ENCODE results near the gene LAD1.

Gene LAD1

DNA sequence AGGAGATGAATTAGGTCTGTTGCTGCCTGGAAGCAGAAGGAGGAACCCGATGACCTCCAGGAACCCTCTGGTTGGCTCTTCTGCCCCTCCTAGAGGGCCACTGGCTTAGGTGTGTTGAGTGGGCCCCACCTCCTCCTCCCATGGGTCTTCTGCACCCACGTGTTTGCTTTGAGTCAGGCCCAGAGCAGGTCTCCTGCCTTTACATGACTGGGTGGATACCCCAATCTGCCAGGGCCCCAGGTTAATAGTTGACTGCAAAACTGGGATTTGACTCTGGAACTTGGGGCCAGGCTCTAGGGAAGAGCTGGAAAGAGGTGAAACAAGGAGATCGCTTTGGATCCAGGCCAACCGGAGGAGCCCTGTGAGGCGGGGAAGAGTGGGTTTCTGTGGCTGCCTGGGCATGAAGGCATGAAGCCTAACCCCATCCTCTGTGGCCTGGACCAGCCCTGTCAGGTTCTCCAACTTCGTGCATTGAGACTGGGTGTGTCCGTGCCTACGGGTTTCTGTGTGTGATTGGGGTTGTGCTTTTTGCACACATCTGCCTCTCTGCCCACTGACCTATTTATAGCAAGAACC is 7.8 kb upstream of the LAD1 start:
- H3K4me1 Mint-ChIP-seq: no peaks in the 10 kb centered on the region
- H3K27me3 Mint-ChIP-seq: peaks cover 29% of the 10 kb centered on the region
- H3K36me3 Mint-ChIP-seq: no peaks in the 10 kb centered on the region
- DNase-seq: no peak
- CTCF ChIA-PET: interaction anchor here (0.9 to 1.9 kb wide), 3 partner anchors 11 to 152 kb away, joined by 3 to 5 read pairs (median 4); no protein-coding TSS in a partner anchor
- H3K4me3 Mint-ChIP-seq: no peak overlapping the region
- H3K9me3 Mint-ChIP-seq: no peaks in the 10 kb centered on the region
- H3K27ac Mint-ChIP-seq: no peak overlapping the region

DNA sequence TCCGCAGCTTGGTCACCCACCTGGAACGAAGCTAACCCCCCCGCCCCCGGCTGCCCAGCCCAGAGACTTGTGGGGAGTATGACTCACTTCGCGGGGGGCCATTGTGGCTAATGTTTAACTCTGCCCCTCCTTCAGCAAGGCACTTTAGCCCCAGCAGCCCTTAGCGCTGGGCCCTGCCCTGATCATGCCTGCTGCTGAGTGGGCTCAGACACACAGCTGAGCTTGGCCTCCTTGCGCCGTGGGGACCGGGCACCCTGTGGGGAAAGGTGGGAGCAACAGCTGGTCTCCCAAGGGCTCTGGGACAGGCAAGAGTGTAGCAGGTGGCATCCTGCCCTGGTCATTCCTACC is 6.3 kb upstream of the LAD1 start:
- Mint-ChIP-seq H3K4me3 (no peak overlapping the region), H3K27me3 (peaks cover 28% of the 10 kb centered on the region), H3K27ac (no peak overlapping the region), H3K4me1 (no peaks in the 10 kb centered on the region), H3K36me3 (no peaks in the 10 kb centered on the region), H3K9me3 (no peaks in the 10 kb centered on the region)
- no peak for DNase-seq
- CTCF ChIA-PET: interaction anchor here (0.8 to 1.9 kb wide), 5 partner anchors 15 to 151 kb away, joined by 3 to 5 read pairs (median 4); no protein-coding TSS in a partner anchor

DNA sequence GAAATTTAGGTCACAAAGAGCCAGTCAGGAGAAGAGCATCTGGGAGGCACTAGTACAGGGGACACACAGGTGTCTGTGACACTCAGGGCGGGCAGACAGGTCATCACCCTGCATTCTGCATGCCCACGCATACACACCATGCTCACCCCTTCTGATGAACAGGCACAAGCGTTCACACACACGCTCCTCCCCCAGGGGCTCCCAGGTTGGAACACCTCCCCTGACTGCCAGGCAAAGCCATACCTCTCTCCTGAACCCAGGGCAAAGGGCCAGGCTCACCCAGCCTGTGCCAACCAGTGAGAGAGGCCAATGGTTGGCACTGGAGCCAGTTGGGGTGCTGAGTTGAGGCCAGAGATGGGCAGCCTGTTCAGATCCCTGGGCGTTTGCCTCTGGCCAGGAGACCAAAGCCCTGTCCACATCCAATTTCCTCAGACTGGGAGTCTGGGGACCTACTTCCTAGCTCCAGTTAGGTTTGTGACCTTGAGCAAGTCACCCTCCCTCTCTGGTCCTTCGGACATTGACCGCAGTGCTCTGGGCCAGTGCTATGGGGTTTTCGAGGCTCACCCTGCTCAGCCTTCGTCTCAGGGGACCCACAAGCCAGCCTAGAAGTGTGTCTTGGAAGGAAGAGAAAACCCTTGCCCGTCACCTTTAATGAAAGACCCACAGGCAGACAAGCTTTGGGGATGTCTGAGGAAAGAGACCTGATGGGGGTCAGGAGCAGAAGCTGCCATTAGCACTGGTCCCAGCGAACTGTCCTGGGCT is 5.8 kb upstream of the LAD1 start:
- Mint-ChIP-seq H3K4me3 (no peak overlapping the region), H3K4me1 (no peaks in the 10 kb centered on the region), H3K27me3 (peaks cover 25% of the 10 kb centered on the region), H3K27ac (no peak overlapping the region), H3K36me3 (no peaks in the 10 kb centered on the region), H3K9me3 (no peaks in the 10 kb centered on the region)
- DNase-seq: no peak
- CTCF ChIA-PET: interaction anchor here (1.3 to 1.9 kb wide), 4 partner anchors 15 to 150 kb away, joined by 3 to 5 read pairs (median 4); no protein-coding TSS in a partner anchor

DNA sequence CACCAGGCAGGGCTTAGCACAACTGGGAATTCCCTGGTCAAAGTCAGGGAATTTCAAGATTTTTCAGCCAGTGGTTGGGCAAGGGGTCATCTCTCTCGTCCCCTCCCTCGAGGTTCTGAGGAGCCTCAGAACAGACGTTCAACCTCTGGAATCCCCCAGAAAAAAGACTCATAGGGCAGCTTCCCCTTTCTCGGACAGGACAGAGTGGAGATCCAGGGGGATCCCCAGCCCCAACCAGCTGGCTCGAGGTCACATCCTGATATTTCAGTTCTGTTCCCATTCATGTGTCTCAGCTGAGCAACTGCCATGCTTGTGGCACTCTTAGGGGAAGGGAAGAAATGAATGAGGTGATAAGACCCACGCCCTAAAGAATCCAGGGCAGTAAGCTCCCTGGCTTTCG is 4.9 kb upstream of the LAD1 start:
- H3K27me3 Mint-ChIP-seq: peaks cover 22% of the 10 kb centered on the region
- CTCF ChIA-PET: interaction anchor here (1.3 to 1.9 kb wide), 2 partner anchors 29 to 150 kb away, joined by 3 to 4 read pairs; no protein-coding TSS in a partner anchor
- H3K4me3 Mint-ChIP-seq: no peak overlapping the region
- no peaks in the 10 kb centered on the region for H3K36me3 Mint-ChIP-seq
- no peaks in the 10 kb centered on the region for H3K4me1 Mint-ChIP-seq
- H3K27ac Mint-ChIP-seq: no peak overlapping the region
- no peaks in the 10 kb centered on the region for H3K9me3 Mint-ChIP-seq
- no peak for DNase-seq

DNA sequence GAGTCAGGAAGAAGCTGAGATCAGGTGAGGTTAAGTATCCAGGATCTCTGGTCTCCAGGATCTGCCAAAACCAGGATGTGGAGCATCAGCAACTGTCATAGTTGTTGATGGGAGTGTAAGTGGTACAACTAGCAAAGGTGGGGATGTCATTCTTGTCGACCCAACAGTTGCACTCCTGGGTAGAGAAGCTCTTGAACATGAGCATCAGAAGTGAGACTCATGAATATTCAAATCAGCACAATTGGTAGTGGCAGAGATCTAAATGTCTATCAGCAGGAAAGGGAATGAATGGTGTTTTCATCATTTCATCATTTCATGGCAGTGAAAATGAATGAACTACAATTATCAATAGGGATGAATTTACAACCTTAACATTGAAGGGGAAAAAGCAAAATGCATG is 4.2 kb upstream of the LAD1 start:
- no peaks in the 10 kb centered on the region for H3K36me3 Mint-ChIP-seq
- CTCF ChIA-PET: interaction anchor here (0.9 to 1.3 kb wide), 2 partner anchors 32 to 149 kb away, joined by 3 to 4 read pairs; no protein-coding TSS in a partner anchor
- H3K4me1 Mint-ChIP-seq: no peaks in the 10 kb centered on the region
- H3K27me3 Mint-ChIP-seq: peaks cover 18% of the 10 kb centered on the region
- H3K9me3 Mint-ChIP-seq: no peaks in the 10 kb centered on the region
- H3K4me3 Mint-ChIP-seq: no peak overlapping the region
- no peak overlapping the region for H3K27ac Mint-ChIP-seq
- no peak for DNase-seq

DNA sequence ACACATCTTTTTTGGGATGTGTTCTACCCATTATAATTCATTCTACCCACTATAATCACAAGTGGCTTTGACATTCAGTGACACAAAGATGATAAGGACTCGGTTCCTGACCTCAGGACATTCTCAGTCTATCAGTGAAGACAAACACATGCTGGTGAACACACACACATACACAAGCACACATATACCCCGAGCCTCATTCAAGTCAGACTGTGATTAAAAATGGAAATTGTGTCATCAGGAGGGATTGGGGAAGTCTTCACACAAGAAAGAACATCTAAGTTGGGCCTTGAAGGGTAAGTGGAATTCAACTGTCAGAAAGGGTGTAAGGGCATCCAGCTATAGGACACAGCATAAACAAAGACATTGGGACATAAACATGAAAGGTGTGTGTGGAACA is 2.6 kb upstream of the LAD1 start:
- Mint-ChIP-seq H3K4me1 (no peaks in the 10 kb centered on the region), H3K27ac (no peak overlapping the region), H3K36me3 (no peaks in the 10 kb centered on the region), H3K9me3 (no peaks in the 10 kb centered on the region), H3K27me3 (peaks cover 7% of the 10 kb centered on the region), H3K4me3 (no peak overlapping the region)
- DNase-seq: no peak
- CTCF ChIA-PET: no interaction called here

DNA sequence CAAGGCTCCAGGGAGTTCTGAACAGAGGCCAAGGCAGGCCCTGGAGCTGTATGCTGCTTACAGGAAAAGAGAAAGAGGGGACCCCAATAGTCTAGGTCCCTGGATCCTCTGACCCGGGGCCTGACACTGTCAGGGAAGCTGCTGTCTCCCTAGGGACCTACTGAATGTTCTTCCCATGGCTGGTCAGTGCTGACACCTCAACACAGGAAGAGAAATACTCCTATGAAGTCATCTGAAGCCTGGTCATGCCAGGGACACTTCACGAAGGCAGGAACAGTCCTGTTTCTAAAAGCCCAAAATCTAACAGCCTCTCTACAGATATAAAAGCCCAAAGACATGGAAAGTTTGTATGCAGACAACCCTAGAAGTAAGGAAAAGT is 1.7 kb upstream of the LAD1 start:
- Mint-ChIP-seq H3K4me3 (no peak overlapping the region), H3K9me3 (no peaks in the 10 kb centered on the region), H3K27ac (no peak overlapping the region), H3K27me3 (peaks cover 7% of the 10 kb centered on the region), H3K4me1 (no peaks in the 10 kb centered on the region), H3K36me3 (no peaks in the 10 kb centered on the region)
- DNase-seq: no peak
- CTCF ChIA-PET: interaction anchor here (1.0 kb wide), 1 partner anchor 52 kb away, joined by 3 read pairs; no protein-coding TSS in a partner anchor

DNA sequence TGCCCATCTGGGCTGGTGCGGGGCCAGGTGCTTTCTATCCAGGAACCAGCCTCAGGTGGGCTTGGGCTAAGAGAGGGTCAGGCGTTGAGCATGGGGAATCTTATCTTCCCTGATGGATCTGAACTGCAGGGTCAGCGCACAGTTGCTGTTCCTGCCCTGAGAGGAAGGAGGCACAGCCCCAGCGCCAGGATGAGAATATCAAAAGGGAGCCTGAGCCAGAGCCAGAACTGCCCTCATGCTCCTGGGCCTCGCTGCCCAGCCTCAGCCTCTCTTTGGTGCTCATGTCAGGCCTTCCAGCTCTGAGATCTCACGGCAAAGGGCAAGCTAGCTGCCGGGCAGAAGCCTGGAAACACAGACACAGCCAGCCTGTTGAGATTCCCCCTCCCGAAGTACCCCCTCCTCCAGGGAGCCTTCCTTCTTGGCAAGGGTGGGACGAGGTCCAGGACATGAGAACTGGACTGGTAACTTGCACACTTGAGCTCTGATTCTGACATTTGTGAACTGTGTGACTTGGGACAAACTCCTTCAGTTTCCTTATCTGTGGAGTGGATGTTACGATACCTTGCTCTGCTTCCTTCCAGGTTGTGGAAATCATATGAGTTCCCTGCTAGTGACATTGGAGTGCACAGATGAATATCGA is 1.2 kb upstream of the LAD1 start:
- Mint-ChIP-seq H3K27me3 (peaks cover 6% of the 10 kb centered on the region), H3K9me3 (no peaks in the 10 kb centered on the region), H3K4me3 (no peak overlapping the region), H3K4me1 (no peaks in the 10 kb centered on the region), H3K36me3 (no peaks in the 10 kb centered on the region), H3K27ac (no peak overlapping the region)
- CTCF ChIA-PET: interaction anchor here (1.0 kb wide), 1 partner anchor 51 kb away, joined by 3 read pairs; no protein-coding TSS in a partner anchor
- no peak for DNase-seq

DNA sequence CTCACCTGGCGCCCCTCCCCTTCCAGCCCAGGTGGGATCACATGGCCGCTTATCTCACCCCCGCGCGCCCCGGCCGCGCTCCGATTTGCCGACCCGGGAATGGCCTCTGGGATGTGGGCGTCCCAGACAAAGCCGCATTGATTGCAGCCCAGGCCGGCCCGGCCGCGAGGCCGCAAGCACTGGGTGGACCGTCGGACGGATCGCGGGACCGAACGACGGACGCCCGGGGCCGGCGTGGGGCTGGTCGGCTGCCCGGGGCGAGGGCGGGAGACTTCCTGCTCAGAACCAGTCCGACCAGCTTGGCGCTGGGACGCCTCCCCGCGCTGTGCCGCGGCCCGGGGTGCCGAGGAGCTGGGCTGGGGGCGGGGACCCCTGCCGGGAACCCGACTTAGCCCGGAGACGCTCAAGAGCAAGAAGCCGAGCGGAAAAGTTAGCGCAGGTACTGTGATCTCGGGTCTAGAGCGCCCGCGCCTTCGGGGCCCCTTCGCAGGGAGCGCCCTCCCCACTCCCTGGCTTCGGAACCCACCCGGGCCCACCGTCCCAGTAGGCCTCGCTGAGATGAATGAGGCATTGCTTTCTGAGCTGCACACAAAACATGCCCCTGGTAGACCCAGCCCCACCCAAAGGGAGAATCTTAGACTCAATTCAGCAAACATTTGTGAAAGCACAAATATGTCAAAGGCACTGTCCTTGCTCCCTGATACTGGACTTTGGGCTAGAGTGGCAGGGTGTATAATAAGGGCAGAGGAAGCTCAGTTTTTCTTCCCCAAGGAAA is 415 bp upstream of the LAD1 start:
- Mint-ChIP-seq H3K4me3 (no peak overlapping the region), H3K9me3 (no peaks in the 10 kb centered on the region), H3K36me3 (no peaks in the 10 kb centered on the region), H3K27me3 (peaks cover 10% of the 10 kb centered on the region), H3K4me1 (no peaks in the 10 kb centered on the region), H3K27ac (no peak overlapping the region)
- CTCF ChIA-PET: no interaction called here
- DNase-seq: no peak

DNA sequence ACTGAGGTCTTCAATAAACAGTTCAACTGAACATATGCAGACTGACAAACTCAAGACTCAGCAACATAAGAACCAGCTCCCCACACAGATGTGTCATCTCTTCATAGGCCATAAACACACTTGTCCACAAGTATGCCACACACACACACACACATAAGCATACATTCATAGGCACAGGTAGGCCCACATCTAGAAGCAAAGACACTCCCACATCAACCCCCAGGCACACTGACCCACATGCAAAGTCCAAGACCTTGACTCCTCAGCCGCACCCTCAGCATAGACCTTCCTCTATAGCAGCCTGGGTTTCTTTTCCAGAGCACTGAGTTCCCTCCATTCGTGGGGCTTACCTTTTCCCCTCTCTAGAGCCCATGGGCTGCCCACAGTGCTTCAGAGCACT is 1.4 kb downstream of the LAD1 start:
- no peaks in the 10 kb centered on the region for H3K4me1 Mint-ChIP-seq
- no peak overlapping the region for H3K27ac Mint-ChIP-seq
- no peak for DNase-seq
- H3K4me3 Mint-ChIP-seq: no peak overlapping the region
- H3K36me3 Mint-ChIP-seq: no peaks in the 10 kb centered on the region
- CTCF ChIA-PET: no interaction called here
- no peaks in the 10 kb centered on the region for H3K9me3 Mint-ChIP-seq
- peaks cover 27% of the 10 kb centered on the region for H3K27me3 Mint-ChIP-seq

DNA sequence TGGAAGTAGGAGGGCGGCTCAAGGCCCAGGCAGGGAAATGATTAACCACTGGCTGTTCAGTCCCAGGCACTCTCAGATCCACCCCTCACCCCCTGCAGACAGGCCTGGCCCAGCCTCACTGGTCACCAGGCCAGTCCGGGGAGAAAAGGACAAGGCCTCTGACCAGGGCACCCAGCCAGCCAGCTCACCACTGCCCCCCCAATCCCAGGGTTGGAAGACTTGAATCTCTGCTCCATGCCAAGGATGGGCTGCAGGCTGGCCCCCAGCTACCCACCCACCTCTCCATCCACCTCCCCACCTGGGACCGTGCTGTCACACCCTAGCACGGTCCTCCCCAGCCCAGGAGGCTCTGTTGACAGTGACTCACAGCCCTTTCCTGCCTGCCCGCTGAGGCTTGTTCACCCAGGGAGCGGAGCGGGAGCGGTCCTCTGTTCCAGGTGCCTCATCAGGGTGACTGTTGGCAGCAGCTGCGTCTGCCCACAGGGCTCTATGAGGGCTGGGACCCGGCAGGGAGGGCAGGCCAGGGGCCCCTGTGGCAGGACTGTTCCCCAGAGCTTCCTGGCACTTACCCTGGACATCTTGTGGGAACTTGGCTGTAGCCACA is 2.2 kb downstream of the LAD1 start:
- Mint-ChIP-seq H3K4me3 (no peak overlapping the region), H3K9me3 (no peaks in the 10 kb centered on the region), H3K4me1 (no peaks in the 10 kb centered on the region), H3K27me3 (peaks cover 34% of the 10 kb centered on the region), H3K27ac (no peak overlapping the region), H3K36me3 (no peaks in the 10 kb centered on the region)
- DNase-seq: no peak
- CTCF ChIA-PET: interaction anchor here (1.8 kb wide), 1 partner anchor 11 kb away, joined by 6 read pairs; no protein-coding TSS in a partner anchor

DNA sequence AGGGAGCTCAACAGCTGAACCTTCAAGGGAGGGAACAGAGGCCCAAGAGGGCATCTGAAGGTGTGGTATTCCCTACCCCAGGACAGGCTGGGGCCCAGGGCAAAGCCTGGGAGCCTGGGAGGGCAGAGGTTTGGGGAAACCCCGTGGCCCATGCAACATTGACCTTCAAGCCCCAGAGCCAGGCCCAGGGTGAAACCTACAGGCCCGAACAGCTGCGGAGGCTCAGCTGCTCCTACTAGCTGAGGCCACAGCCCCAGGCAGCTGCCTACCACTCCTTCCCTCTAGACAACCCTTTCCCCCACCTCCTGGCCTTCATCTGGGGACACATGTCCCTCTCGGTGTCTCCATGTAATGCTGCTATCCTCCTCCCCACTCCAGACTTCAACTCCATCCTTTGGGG is 3.2 kb downstream of the LAD1 start:
- Mint-ChIP-seq H3K9me3 (no peaks in the 10 kb centered on the region), H3K4me3 (no peak overlapping the region), H3K27me3 (peaks cover 40% of the 10 kb centered on the region), H3K4me1 (no peaks in the 10 kb centered on the region), H3K36me3 (no peaks in the 10 kb centered on the region), H3K27ac (no peak overlapping the region)
- DNase-seq: no peak
- CTCF ChIA-PET: interaction anchor here (0.7 to 2.1 kb wide), 4 partner anchors 10 to 13 kb away, joined by 3 to 6 read pairs (median 4); no protein-coding TSS in a partner anchor

DNA sequence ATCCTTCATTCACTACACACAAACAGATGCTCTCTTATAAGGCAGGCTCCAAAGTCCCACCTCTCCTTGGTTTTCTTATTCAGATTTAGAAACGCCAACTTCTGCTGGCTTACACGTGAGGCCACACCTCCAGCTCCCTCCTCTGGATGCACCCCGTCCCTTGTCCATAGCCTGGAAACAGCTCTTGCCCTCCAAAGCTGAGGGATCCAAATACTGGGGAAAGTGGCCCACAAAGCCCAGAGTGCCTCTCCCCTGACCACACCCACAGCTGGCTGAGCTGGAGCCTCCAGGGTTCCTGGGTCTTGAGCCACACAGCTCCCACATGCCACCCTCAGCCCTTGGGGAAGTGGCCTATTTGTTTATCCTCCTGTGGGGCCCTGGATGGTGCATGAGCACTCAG is 4.5 kb downstream of the LAD1 start:
- no peaks in the 10 kb centered on the region for H3K36me3 Mint-ChIP-seq

DNA sequence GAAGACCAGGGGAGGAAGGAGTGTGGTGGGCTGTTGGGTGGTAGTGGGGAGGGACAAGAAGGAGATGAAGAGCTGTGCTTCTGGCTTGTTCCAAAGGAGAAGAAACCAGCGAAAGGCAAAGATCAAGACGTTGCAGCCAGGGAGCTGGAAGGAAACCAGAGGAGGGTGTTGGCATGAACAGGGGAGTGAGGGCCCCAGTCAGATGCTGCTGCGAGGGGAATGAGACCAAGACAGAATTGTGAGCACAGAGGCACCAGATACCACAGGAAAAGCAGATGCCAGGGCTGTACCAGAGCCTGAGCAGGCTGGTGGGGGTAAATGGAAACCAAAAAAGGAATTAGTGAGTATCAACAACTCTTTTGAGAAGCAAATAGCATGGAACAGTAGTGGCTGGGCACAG is 6.0 kb downstream of the LAD1 start:
- no peak overlapping the region for H3K27ac Mint-ChIP-seq
- DNase-seq: no peak
- H3K36me3 Mint-ChIP-seq: no peaks in the 10 kb centered on the region
- H3K4me3 Mint-ChIP-seq: no peak overlapping the region
- CTCF ChIA-PET: no interaction called here
- peaks cover 41% of the 10 kb centered on the region for H3K27me3 Mint-ChIP-seq
- no peaks in the 10 kb centered on the region for H3K4me1 Mint-ChIP-seq
- H3K9me3 Mint-ChIP-seq: no peaks in the 10 kb centered on the region

More for the DNA sequence above, 4.5 kb downstream of the LAD1 start:
- Mint-ChIP-seq H3K4me3 (no peak overlapping the region), H3K27me3 (peaks cover 41% of the 10 kb centered on the region), H3K9me3 (no peaks in the 10 kb centered on the region), H3K27ac (no peak overlapping the region), H3K4me1 (no peaks in the 10 kb centered on the region)
- CTCF ChIA-PET: interaction anchor here (2.1 kb wide), 1 partner anchor 15 kb away, joined by 4 read pairs; no protein-coding TSS in a partner anchor
- DNase-seq: no peak

Data from activated naive CD4-positive, alpha-beta T cell treated with anti-CD3 and anti-CD28 coated beads, Interleukin-2, amount 10 ng/mL, durations not matched to agents 7 days and 5 days (primary cell).